Hepatocyte (in vitro differentiated cells): ENCODE data around the gene OVAAL. TPM values are rescaled to one million over a fixed set of nuclear protein-coding genes. Genes with fewer than 3 reads are reported as not detected.

Experiments
- DNase-seq: peaks from one replicate; pipeline ENCODE4 v3.0.0-alpha.2; 2016; ENCODE audit warnings: low spot score
- H2AFZ ChIP-seq: fragments of 200-600 bp; sonication (generic); 2 replicates; pipeline ENCODE4 v1.6.0; 2016; ENCODE audit warnings: antibody characterized with exemption, mild to moderate bottlenecking
- H3K27ac ChIP-seq: fragments of 200-600 bp; sonication (generic); 2 replicates; pipeline ENCODE4 v1.5.1; 2016; ENCODE audit warnings: mild to moderate bottlenecking
- H3K27me3 ChIP-seq: fragments of 200-600 bp; sonication (generic); 2 replicates; pipeline ENCODE4 v1.6.1; 2016
- H3K36me3 ChIP-seq: fragments of 200-600 bp; sonication (generic); replicated peaks from 2 replicates; pipeline ENCODE4 v1.5.1; 2016; ENCODE audit warnings: low read depth; ENCODE audit not compliant: insufficient read depth
- H3K4me1 ChIP-seq: fragments of 200-600 bp; sonication (generic); 2 replicates; pipeline ENCODE4 v1.5.1; 2016; ENCODE audit warnings: mild to moderate bottlenecking, moderate library complexity; ENCODE audit not compliant: insufficient read depth
- H3K4me2 ChIP-seq: fragments of 200-600 bp; sonication (generic); 2 replicates; pipeline ENCODE4 v1.6.0; 2016
- H3K4me3 ChIP-seq: fragments of 200-600 bp; sonication (generic); 2 replicates; pipeline ENCODE4 v1.5.1; 2016; ENCODE audit warnings: mild to moderate bottlenecking
- H3K79me2 ChIP-seq: fragments of 200-600 bp; sonication (generic); 2 replicates; pipeline ENCODE4 v1.6.0; 2017; ENCODE audit warnings: mild to moderate bottlenecking
- H3K9me2 ChIP-seq: fragments of 200-600 bp; sonication (generic); replicated peaks from 2 replicates; pipeline ENCODE4 v1.6.0; 2017; ENCODE audit warnings: mild to moderate bottlenecking; ENCODE audit not compliant: insufficient read depth
- H3K9me3 ChIP-seq: fragments of 200-600 bp; sonication (generic); 2 replicates; pipeline ENCODE4 v1.5.1; 2016; ENCODE audit warnings: low read depth, mild to moderate bottlenecking
- H4K20me1 ChIP-seq: fragments of 200-600 bp; sonication (generic); 2 replicates; pipeline ENCODE4 v1.6.0; 2016; ENCODE audit warnings: mild to moderate bottlenecking; ENCODE audit not compliant: insufficient read depth, poor library complexity, severe bottlenecking
- CTCF ChIP-seq: fragments of 200-600 bp; sonication (generic); IDR thresholded peaks from 2 replicates; pipeline ENCODE4 v1.5.1; 2016; ENCODE audit warnings: antibody characterized with exemption, mild to moderate bottlenecking; ENCODE audit not compliant: poor library complexity
- EZH2 ChIP-seq: fragments of 200-600 bp; sonication (generic); IDR thresholded peaks from 2 replicates; pipeline ENCODE4 v1.6.1; 2016; ENCODE audit warnings: antibody characterized with exemption, mild to moderate bottlenecking, borderline replicate concordance
- EZH2phosphoT487 ChIP-seq: fragments of 200-600 bp; sonication (generic); IDR thresholded peaks from one replicate; pipeline ENCODE4 v1.6.1; 2018; ENCODE audit warnings: antibody characterized with exemption, mild to moderate bottlenecking, low read depth, moderate library complexity; ENCODE audit not compliant: unreplicated experiment, severe bottlenecking
- WGBS: methylation state at CpG from one replicate; pipeline ENCODE4 v1.1.6; 2016; ENCODE audit warnings: low lambda C conversion rate; ENCODE audit errors: missing lambda C conversion rate; 5-methylcytosine and 5-hydroxymethylcytosine counted together
- polyA plus RNA-seq: library from polyadenylated mRNA; unstranded; fragments of >200 nt; fragmentation: Nextera tagmentation; extraction: Ambion mirVana; gene quantifications from 2 replicates; pipeline ENCODE4 v1.2.1, GENCODE V29; 2016
- total RNA-seq: library from RNA; depleted of rRNA; stranded (reverse); fragments of >200 nt; gene quantifications from 2 replicates; pipeline ENCODE4 v1.2.3, GENCODE V29; 2014

OVAAL gene
- total and polyA plus RNA-seq, 2 experiments from 2014 or later, result not detected

DNA sequence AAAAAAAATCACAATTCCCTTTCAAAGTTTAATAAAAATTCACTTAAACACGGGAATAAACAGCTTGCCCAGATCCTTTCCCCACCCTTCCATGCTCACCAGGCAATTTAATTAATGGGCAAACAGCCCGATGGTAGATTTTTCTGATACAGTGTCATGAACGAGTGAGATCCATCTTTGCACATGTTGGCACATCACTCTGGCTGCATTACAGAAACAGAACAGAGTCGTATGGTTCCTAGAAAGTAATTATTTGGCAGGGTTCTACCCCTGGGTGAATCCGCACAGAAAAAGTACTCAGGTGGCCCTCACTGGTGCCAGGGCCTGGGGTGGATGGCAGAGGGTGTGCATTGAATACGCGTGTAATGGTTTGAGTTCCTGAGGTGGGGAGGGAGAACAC is 24.6 kb upstream of the OVAAL start:
- H2AFZ ChIP-seq, result no peak overlapping the region
- DNase-seq, result no peak
- WGBS, result 86% methylated on average over 7 of the region's 7 CpGs
- no peaks in the 10 kb centered on the region for H3K4me1 ChIP-seq
- H3K27ac ChIP-seq, result no peak overlapping the region
- TF ChIP-seq EZH2phosphoT487 (no peak), CTCF (no peak), EZH2 (no peak)
- no peaks in the 10 kb centered on the region for H3K36me3 ChIP-seq
- H3K27me3 ChIP-seq, result no peaks in the 10 kb centered on the region
- no peak overlapping the region for H3K4me2 ChIP-seq
- no peaks in the 10 kb centered on the region for H3K9me2 ChIP-seq
- H3K4me3 ChIP-seq, result no peak overlapping the region
- H3K9me3 ChIP-seq, result no peaks in the 10 kb centered on the region
- H3K79me2 ChIP-seq, result no peaks in the 10 kb centered on the region
- no peaks in the 10 kb centered on the region for H4K20me1 ChIP-seq

DNA sequence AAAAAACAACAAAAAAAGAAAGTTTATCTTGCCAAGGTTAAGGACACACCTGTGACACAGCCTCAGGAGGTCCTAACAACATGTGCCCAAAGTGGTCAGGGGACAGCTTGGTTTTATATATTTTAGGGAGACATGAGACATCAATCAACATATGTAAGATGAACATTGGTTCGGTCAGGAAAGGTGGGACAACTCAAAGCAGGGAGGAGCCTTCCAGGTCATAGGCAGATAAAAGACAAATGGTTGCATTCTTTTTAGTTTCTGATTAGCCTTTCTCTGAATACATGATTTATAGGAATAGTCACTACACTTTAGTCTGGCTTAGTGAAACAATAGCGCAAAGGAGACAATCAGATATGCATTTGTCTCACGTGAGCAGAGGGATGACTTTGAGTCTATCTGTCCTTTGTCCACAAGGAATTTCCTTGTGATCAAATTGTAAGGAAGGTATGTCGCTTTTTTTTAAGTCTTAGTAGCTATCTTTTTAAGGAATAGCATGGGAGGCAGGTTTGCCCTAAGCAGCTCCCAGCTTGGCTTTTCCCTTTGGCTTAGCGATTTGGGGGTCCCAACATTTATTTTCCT is 23.3 kb upstream of the OVAAL start:
- Histone ChIP-seq H3K9me2 (no peaks in the 10 kb centered on the region), H3K27ac (no peak overlapping the region), H3K4me1 (no peaks in the 10 kb centered on the region), H3K4me2 (no peak overlapping the region), H3K79me2 (no peaks in the 10 kb centered on the region), H2AFZ (no peak overlapping the region), H3K36me3 (no peaks in the 10 kb centered on the region), H3K4me3 (no peak overlapping the region), H3K9me3 (no peaks in the 10 kb centered on the region), H3K27me3 (no peaks in the 10 kb centered on the region), H4K20me1 (no peaks in the 10 kb centered on the region)
- TF ChIP-seq EZH2phosphoT487 (no peak), CTCF (no peak), EZH2 (no peak)
- 87% methylated on average over 5 of the region's 5 CpGs for WGBS
- no peak for DNase-seq

DNA sequence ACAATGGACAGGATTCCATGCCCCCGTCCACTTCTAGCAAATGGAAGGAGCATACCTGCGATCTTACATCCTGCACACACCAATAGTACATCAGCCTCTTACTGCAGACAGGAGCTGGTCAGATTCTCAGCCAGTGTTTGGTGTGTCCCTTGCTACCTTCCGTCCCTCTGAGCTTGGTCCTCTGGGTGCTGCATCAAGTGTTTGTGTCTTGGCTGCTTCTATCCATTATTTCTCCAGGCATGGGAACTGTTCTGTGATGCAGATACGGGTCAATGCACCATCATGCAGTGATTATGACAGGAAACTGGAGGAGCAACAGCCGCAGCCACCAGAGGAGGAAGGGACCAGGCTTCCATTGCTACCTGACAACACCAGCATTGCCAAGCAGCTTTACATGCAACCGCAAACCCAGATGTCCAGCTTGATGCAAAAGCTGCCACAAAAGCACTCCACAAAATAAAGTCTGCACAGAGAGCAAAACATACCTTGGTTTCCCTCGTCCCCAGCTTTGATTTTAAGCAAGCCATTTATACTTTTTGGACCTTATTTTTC is 21.9 kb upstream of the OVAAL start:
- Histone ChIP-seq H3K79me2 (no peaks in the 10 kb centered on the region), H3K27me3 (no peaks in the 10 kb centered on the region), H3K36me3 (no peaks in the 10 kb centered on the region), H3K9me2 (no peaks in the 10 kb centered on the region), H3K4me2 (no peak overlapping the region), H3K27ac (no peak overlapping the region), H3K4me1 (no peaks in the 10 kb centered on the region), H4K20me1 (no peaks in the 10 kb centered on the region), H3K4me3 (no peak overlapping the region), H3K9me3 (no peaks in the 10 kb centered on the region), H2AFZ (no peak overlapping the region)
- 86% methylated on average over 7 of the region's 7 CpGs for WGBS
- TF ChIP-seq CTCF (no peak), EZH2 (no peak), EZH2phosphoT487 (no peak)
- DNase-seq, result no peak
